ENCODE results near the gene GYS2. TPM values are rescaled to one million over a fixed set of nuclear protein-coding genes. Genes with fewer than 3 reads are reported as not detected.
A peak's percentile ranks its signal among the peaks of the same experiment; 100 is the strongest.

The GYS2 gene
- total RNA-seq, 1 experiment from 2014 or later: not detected

DNA sequence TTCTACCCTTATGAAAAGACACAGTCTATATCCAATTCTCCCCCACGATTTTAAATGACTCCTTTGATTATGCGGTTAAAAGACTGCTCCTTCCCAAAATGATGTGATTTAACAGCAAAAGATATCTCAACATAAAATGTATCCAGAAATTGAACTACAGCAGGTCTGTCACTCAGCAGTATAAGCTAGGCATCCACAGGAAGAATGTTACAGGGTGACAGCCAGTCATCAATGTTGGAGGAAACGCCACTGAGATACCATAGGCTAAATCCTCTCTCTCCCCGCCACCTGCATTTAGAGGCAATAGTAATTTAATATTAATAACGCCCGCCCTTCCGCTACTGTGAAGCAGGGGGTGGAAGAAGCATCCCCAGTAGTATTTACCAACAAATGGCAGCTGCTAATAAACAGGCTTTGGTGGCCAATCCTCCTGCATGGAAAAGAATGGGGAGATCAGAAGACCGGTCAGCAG is 103.8 kb downstream of the GYS2 start:
- no peak for DNase-seq (ENCODE audit: low read depth in 1 of 2, low spot score in 2 of 2)
- H3K27ac ChIP-seq: peak overlapping the region; percentile 81
- peaks cover 13% of the 10 kb centered on the region for H3K4me1 ChIP-seq (replicated peaks)

DNA sequence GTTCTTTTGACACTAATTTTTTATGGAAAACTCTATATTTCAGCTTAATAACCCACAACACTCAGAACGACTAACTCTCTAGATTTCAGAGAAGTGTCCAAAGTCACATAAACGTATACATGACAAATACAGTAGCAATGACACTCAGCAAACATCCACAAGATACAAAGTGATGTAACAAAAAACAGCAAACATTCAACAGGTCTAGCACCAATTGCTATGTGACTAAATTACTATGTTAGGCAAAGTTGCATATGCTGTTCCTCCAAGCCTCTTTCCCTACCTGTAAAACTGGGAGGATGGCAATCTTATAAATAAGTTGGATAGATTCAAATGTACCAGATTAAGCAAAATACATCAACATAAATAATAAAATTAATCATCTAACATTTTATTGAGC is 104.9 kb downstream of the GYS2 start:
- Histone ChIP-seq H3K27me3 (replicated peaks) (no peaks in the 10 kb centered on the region), H3K4me1 (replicated peaks) (peaks cover 13% of the 10 kb centered on the region), H3K27ac (no peak overlapping the region), H3K36me3 (peaks cover 45% of the 10 kb centered on the region), H3K9me3 (replicated peaks) (no peaks in the 10 kb centered on the region), H3K4me3 (no peak overlapping the region)
- DNase-seq (ENCODE audit: low read depth in 1 of 2, low spot score in 2 of 2): no peak

More for the DNA sequence above, 103.8 kb downstream of the GYS2 start:
- Histone ChIP-seq H3K36me3 (peaks cover 36% of the 10 kb centered on the region), H3K9me3 (replicated peaks) (no peaks in the 10 kb centered on the region), H3K4me3 (peak overlapping the region; percentile 79), H3K27me3 (replicated peaks) (no peaks in the 10 kb centered on the region)

Other genes starting within 250 kb of the GYS2 start
- gene IAPP, start 231.9 kb downstream of the GYS2 start, total RNA-seq (2014; rRNA removed; shearing (Covaris generic)): not detected in 2 replicates
- 7.2 and 14.2 TPM in 2 replicates for gene PYROXD1, start 167.2 kb downstream of the GYS2 start, total RNA-seq (2014; rRNA removed; shearing (Covaris generic))
- 79.7 and 99.7 TPM in 2 replicates for gene RECQL, start 103.2 kb downstream of the GYS2 start, total RNA-seq (2014; rRNA removed; shearing (Covaris generic))
- gene GOLT1B, start 103.1 kb downstream of the GYS2 start, total RNA-seq (2014; rRNA removed; shearing (Covaris generic)): 72.6 and 73.1 TPM in 2 replicates
- 0.50 and 1.1 TPM in 2 replicates for gene SPX, start 78.6 kb downstream of the GYS2 start, total RNA-seq (2014; rRNA removed; shearing (Covaris generic))
- gene LDHB, start 53.0 kb upstream of the GYS2 start, total RNA-seq (2014; rRNA removed; shearing (Covaris generic)): 805 and 1,116 TPM in 2 replicates
- not detected in 2 replicates for gene KCNJ8, start 169.9 kb upstream of the GYS2 start, total RNA-seq (2014; rRNA removed; shearing (Covaris generic))

Measured in SJSA1 (cell line).